Thyroid gland (tissue), 4 donors: ENCODE measurements around the gene BAZ2A.
"Not testable (repeated sequence)": the region's sequence is repeated elsewhere in the genome, so short reads cannot be mapped to it uniquely, and the experiment has no call there.

Experiments
- CTCF ChIP-seq, 6 experiments: fragments of 200-600 bp in 3 of 6; fragments of 450-650 bp in 3 of 6; sonication (generic) in 3 of 6; IDR thresholded peaks; one replicate each; pipeline ENCODE4 v1.5.1; 2016 to 2019; ENCODE audit warnings: antibody characterized with exemption in 6 of 6, mild to moderate bottlenecking in 2 of 6, inconsistent platforms in 1 of 6, moderate library complexity in 1 of 6
- POLR2A ChIP-seq, 2 donors: fragments of 450-650 bp; IDR thresholded peaks; one replicate each; pipeline ENCODE4 v1.6.1; 2017; ENCODE audit warnings: antibody characterized with exemption in 2 of 2, mild to moderate bottlenecking in 2 of 2, moderate library complexity in 1 of 2

GRCh38 chr12:56653781-56654180 lies 23.7 kb upstream of the BAZ2A start:
- not testable (repeated sequence) for TF ChIP-seq POLR2A, CTCF (IDR thresholded peaks at IDR 0.05)
